Upper lobe of left lung (tissue), 4 donors: ENCODE results near the gene PKHD1.

Experiments
- CTCF ChIP-seq, 6 experiments: fragments of 450-650 bp in 4 of 6; fragments of 200-600 bp in 2 of 6; sonication (generic) in 2 of 6; IDR thresholded peaks; one replicate each; pipeline ENCODE4 v1.5.1; 2016 to 2019; ENCODE audit warnings: antibody characterized with exemption in 6 of 6
- POLR2AphosphoS5 ChIP-seq, 2 donors: sonication (generic); formaldehyde crosslinking; IDR thresholded peaks; one replicate each; pipeline ENCODE4 v1.5.1; 2017; ENCODE audit warnings: antibody characterized with exemption in 2 of 2

GRCh38 chr6:52019092-52019491 is 68.3 kb downstream of the PKHD1 start:
- TF ChIP-seq CTCF (IDR thresholded peaks at IDR 0.05) = no peak
- TF ChIP-seq POLR2AphosphoS5 (IDR thresholded peaks at IDR 0.05) = no peak
